Sciatic nerve (tissue), 2 donors: ENCODE results near the gene UST. TPM values are rescaled to one million over a fixed set of nuclear protein-coding genes. Genes with fewer than 3 reads are reported as not detected.

Experiments used
- ATAC-seq: fragments of 200-7000 bp; cut with Tn5 transposase; one replicate; pipeline ENCODE4 v1.9.1; 2020; ENCODE audit warnings: mild to moderate bottlenecking, moderate library complexity
- DNase-seq: peaks from one replicate; pipeline ENCODE4 v3.0.0-alpha.2; 2020; ENCODE audit warnings: low spot score
- intact Hi-C: fragments of 100-400 bp; cut with DNase I; formaldehyde crosslinking; loops from one replicate; pipeline ENCODE4 v1.14.2; 2022
- total RNA-seq: library from RNA; stranded (reverse); fragmentation: NEBNext Ultra II Directional; extraction: Animal tissue kit (Norgen Biotek cat#: 25700); gene quantifications from one replicate; pipeline ENCODE4 v1.2.1, GENCODE V29; 2021
- donor health status: DM: no; HTN: no; CAD: no.
- donor health status: DM: no; HTN: no; CAD: no.

Gene UST
- total RNA-seq, 1 donor from 2014 or later: 33.1 TPM

- ATAC-seq: no peak
- intact Hi-C loops: no loop called here
- no peak for DNase-seq
Observed at GRCh38 chr6:149054559-149055194, 307.8 kb downstream of the UST start.

GRCh38 chr6:149055195-149055899, 308.5 kb downstream of the UST start:
- ATAC-seq (no peak), DNase-seq (no peak)
- intact Hi-C loops: no loop called here

- intact Hi-C loops: no loop called here
- ATAC-seq (no peak), DNase-seq (no peak)
Observed at GRCh38 chr6:149056777-149057463, 310.1 kb downstream of the UST start.

GRCh38 chr6:149057464-149057840, 310.6 kb downstream of the UST start:
- intact Hi-C loops: no loop called here

GRCh38 chr6:149059557-149059956, 312.7 kb downstream of the UST start:
- ATAC-seq: no peak
- intact Hi-C loops: no loop called here
- DNase-seq: no peak

More at GRCh38 chr6:149057464-149057840, 310.6 kb downstream of the UST start:
- DNase-seq (no peak), ATAC-seq (no peak)

GRCh38 chr6:149060300-149060984, 313.6 kb downstream of the UST start:
- ATAC-seq: peak; percentile 35
- DNase-seq: no peak
- intact Hi-C loops: no loop called here

- intact Hi-C loops: no loop called here
- DNase-seq: no peak
- no peak for ATAC-seq
Observed at GRCh38 chr6:149060985-149061760, 314.3 kb downstream of the UST start.

- ATAC-seq: no peak
Observed at GRCh38 chr6:149061930-149062329, 315.1 kb downstream of the UST start.

GRCh38 chr6:149062653-149063348, 316.0 kb downstream of the UST start:
- intact Hi-C loops: no loop called here
- DNase-seq (no peak), ATAC-seq (no peak)

More at GRCh38 chr6:149061930-149062329, 315.1 kb downstream of the UST start:
- intact Hi-C loops: no loop called here
- no peak for DNase-seq

- ATAC-seq (no peak), DNase-seq (no peak)
- intact Hi-C loops: no loop called here
Observed at GRCh38 chr6:149063468-149063867, 316.6 kb downstream of the UST start.

GRCh38 chr6:149064001-149064659, 317.3 kb downstream of the UST start:
- intact Hi-C loops: no loop called here
- ATAC-seq: no peak
- DNase-seq: no peak

GRCh38 chr6:149064660-149065015, 317.8 kb downstream of the UST start:
- intact Hi-C loops: no loop called here
- peak; percentile 63 for ATAC-seq
- no peak for DNase-seq

- intact Hi-C loops: no loop called here
Observed at GRCh38 chr6:149065121-149065520, 318.3 kb downstream of the UST start.

GRCh38 chr6:149065658-149066556, 319.1 kb downstream of the UST start:
- intact Hi-C loops: no loop called here
- ATAC-seq: peak; percentile 71
- DNase-seq: no peak

More at GRCh38 chr6:149065121-149065520, 318.3 kb downstream of the UST start:
- ATAC-seq (peak; percentile 21), DNase-seq (no peak)

GRCh38 chr6:149071997-149072396, 325.2 kb downstream of the UST start:
- intact Hi-C loops: no loop called here
- ATAC-seq (no peak), DNase-seq (no peak)

- ATAC-seq (no peak), DNase-seq (no peak)
- intact Hi-C loops: no loop called here
Observed at GRCh38 chr6:149074832-149075258, 328.0 kb downstream of the UST start.
